PC-9 (cell line): ENCODE measurements around the gene SGPL1.

Experiments
- EZH2 ChIP-seq: fragments of 200-600 bp; sonication (generic); IDR thresholded peaks from 2 replicates; pipeline ENCODE4 v1.8.0; 2017; ENCODE audit warnings: antibody characterized with exemption, low read depth
- TF ChIP-seq, protein P1 (sequence below): fragments of 200-600 bp; sonication (generic); conservative IDR thresholded peaks from 2 replicates; pipeline ENCODE4 v1.6.1; 2017; ENCODE audit warnings: mixed run types, antibody characterized with exemption, mild to moderate bottlenecking, moderate library complexity

DNA sequence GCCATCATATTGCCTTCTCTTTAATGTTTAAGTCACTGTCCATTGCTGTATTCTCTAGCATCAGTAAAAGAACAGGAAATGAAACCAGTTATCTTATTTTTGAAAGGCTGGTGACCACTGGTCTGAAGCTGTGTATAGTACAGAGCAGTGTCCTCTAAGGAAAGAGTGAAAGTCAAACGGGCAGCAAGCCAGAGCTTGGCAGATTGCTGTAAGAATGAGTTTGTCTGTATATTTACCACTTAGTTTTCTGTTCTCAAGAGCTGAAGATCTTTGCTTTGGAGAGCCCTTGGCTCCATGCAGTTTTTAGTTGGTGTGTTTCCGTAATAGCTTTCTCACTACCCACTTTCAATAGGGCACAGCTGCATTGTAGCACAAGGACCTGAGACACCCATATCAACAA is 40.7 kb downstream of the SGPL1 start:
- no peak for TF ChIP-seq EZH2
- TF ChIP-seq, protein P1, sequence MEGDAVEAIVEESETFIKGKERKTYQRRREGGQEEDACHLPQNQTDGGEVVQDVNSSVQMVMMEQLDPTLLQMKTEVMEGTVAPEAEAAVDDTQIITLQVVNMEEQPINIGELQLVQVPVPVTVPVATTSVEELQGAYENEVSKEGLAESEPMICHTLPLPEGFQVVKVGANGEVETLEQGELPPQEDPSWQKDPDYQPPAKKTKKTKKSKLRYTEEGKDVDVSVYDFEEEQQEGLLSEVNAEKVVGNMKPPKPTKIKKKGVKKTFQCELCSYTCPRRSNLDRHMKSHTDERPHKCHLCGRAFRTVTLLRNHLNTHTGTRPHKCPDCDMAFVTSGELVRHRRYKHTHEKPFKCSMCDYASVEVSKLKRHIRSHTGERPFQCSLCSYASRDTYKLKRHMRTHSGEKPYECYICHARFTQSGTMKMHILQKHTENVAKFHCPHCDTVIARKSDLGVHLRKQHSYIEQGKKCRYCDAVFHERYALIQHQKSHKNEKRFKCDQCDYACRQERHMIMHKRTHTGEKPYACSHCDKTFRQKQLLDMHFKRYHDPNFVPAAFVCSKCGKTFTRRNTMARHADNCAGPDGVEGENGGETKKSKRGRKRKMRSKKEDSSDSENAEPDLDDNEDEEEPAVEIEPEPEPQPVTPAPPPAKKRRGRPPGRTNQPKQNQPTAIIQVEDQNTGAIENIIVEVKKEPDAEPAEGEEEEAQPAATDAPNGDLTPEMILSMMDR: no peak
